Stimulated activated naive CD8-positive, alpha-beta T cell treated with anti-CD3 and anti-CD28 coated beads, Interleukin-15, Interleukin-2, amounts not matched to agents 100 ng/mL and 50 ng/mL, for 24 hours (primary cell): ENCODE results near the gene CNTNAP2.

Source experiments
- H3K27ac Mint-ChIP-seq: one replicate; pipeline ENCODE4 v1.8.0; 2021; ENCODE audit warnings: mild to moderate bottlenecking, mixed read lengths
- H3K27me3 Mint-ChIP-seq: one replicate; pipeline ENCODE4 v1.8.0; 2021; ENCODE audit warnings: mixed read lengths
- H3K36me3 Mint-ChIP-seq: one replicate; pipeline ENCODE4 v1.8.0; 2021; ENCODE audit warnings: low read depth, mixed read lengths
- H3K4me1 Mint-ChIP-seq: one replicate; pipeline ENCODE4 v1.8.0; 2021; ENCODE audit warnings: low read depth, mixed read lengths
- H3K4me3 Mint-ChIP-seq: one replicate; pipeline ENCODE4 v1.8.0; 2021; ENCODE audit warnings: mild to moderate bottlenecking, mixed read lengths
- H3K9me3 Mint-ChIP-seq: one replicate; pipeline ENCODE4 v1.8.0; 2021; ENCODE audit warnings: mixed read lengths

Gene CNTNAP2

GRCh38 chr7:146781352-146782116 lies 664.9 kb downstream of the CNTNAP2 start:
- Mint-ChIP-seq H3K27ac (no peak overlapping the region), H3K4me1 (no peaks in the 10 kb centered on the region), H3K36me3 (no peaks in the 10 kb centered on the region), H3K27me3 (no peaks in the 10 kb centered on the region), H3K9me3 (peaks cover 8% of the 10 kb centered on the region), H3K4me3 (no peak overlapping the region)

GRCh38 chr7:146787266-146787665 lies 670.7 kb downstream of the CNTNAP2 start:
- Mint-ChIP-seq H3K27ac (no peak overlapping the region), H3K4me1 (no peaks in the 10 kb centered on the region), H3K9me3 (peaks cover 9% of the 10 kb centered on the region), H3K4me3 (no peak overlapping the region), H3K36me3 (no peaks in the 10 kb centered on the region), H3K27me3 (no peaks in the 10 kb centered on the region)

- Mint-ChIP-seq H3K27me3 (no peaks in the 10 kb centered on the region), H3K27ac (no peak overlapping the region), H3K4me1 (no peaks in the 10 kb centered on the region), H3K36me3 (no peaks in the 10 kb centered on the region), H3K4me3 (no peak overlapping the region), H3K9me3 (peaks cover 9% of the 10 kb centered on the region)
Observed at GRCh38 chr7:146788008-146788407, 671.4 kb downstream of the CNTNAP2 start.

- H3K4me3 Mint-ChIP-seq, result no peak overlapping the region
- no peak overlapping the region for H3K27ac Mint-ChIP-seq
- no peaks in the 10 kb centered on the region for H3K36me3 Mint-ChIP-seq
- H3K9me3 Mint-ChIP-seq, result peaks cover 16% of the 10 kb centered on the region
- H3K4me1 Mint-ChIP-seq, result no peaks in the 10 kb centered on the region
- H3K27me3 Mint-ChIP-seq, result no peaks in the 10 kb centered on the region
Observed at GRCh38 chr7:146791344-146792285, 675.0 kb downstream of the CNTNAP2 start.

- H3K27me3 Mint-ChIP-seq, result no peaks in the 10 kb centered on the region
- H3K4me1 Mint-ChIP-seq, result no peaks in the 10 kb centered on the region
- H3K27ac Mint-ChIP-seq, result no peak overlapping the region
- peaks cover 8% of the 10 kb centered on the region for H3K9me3 Mint-ChIP-seq
- no peaks in the 10 kb centered on the region for H3K36me3 Mint-ChIP-seq
- no peak overlapping the region for H3K4me3 Mint-ChIP-seq
Observed at GRCh38 chr7:146804620-146805019, 688.0 kb downstream of the CNTNAP2 start.

GRCh38 chr7:146805082-146805481 lies 688.5 kb downstream of the CNTNAP2 start:
- Mint-ChIP-seq H3K9me3 (peaks cover 13% of the 10 kb centered on the region), H3K27me3 (no peaks in the 10 kb centered on the region), H3K36me3 (no peaks in the 10 kb centered on the region), H3K4me3 (no peak overlapping the region), H3K4me1 (no peaks in the 10 kb centered on the region), H3K27ac (no peak overlapping the region)

- Mint-ChIP-seq H3K27ac (no peak overlapping the region), H3K4me3 (no peak overlapping the region), H3K4me1 (no peaks in the 10 kb centered on the region), H3K36me3 (no peaks in the 10 kb centered on the region), H3K9me3 (peaks cover 6% of the 10 kb centered on the region), H3K27me3 (no peaks in the 10 kb centered on the region)
Observed at GRCh38 chr7:146826329-146826728, 709.7 kb downstream of the CNTNAP2 start.

- no peaks in the 10 kb centered on the region for H3K36me3 Mint-ChIP-seq
- no peak overlapping the region for H3K4me3 Mint-ChIP-seq
- H3K4me1 Mint-ChIP-seq, result no peaks in the 10 kb centered on the region
- H3K27ac Mint-ChIP-seq, result no peak overlapping the region
- H3K9me3 Mint-ChIP-seq, result peaks cover 16% of the 10 kb centered on the region
- no peaks in the 10 kb centered on the region for H3K27me3 Mint-ChIP-seq
Observed at GRCh38 chr7:146830686-146831085, 714.1 kb downstream of the CNTNAP2 start.

GRCh38 chr7:146831875-146832274 lies 715.3 kb downstream of the CNTNAP2 start:
- Mint-ChIP-seq H3K4me3 (no peak overlapping the region), H3K27me3 (no peaks in the 10 kb centered on the region), H3K9me3 (peaks cover 19% of the 10 kb centered on the region), H3K36me3 (no peaks in the 10 kb centered on the region), H3K4me1 (no peaks in the 10 kb centered on the region), H3K27ac (no peak overlapping the region)

- Mint-ChIP-seq H3K4me3 (no peak overlapping the region), H3K27me3 (no peaks in the 10 kb centered on the region), H3K36me3 (no peaks in the 10 kb centered on the region), H3K4me1 (no peaks in the 10 kb centered on the region), H3K9me3 (peaks cover 10% of the 10 kb centered on the region), H3K27ac (no peak overlapping the region)
Observed at GRCh38 chr7:146844405-146844804, 727.8 kb downstream of the CNTNAP2 start.

- Mint-ChIP-seq H3K27ac (no peak overlapping the region), H3K4me1 (no peaks in the 10 kb centered on the region), H3K9me3 (no peaks in the 10 kb centered on the region), H3K27me3 (no peaks in the 10 kb centered on the region), H3K4me3 (no peak overlapping the region), H3K36me3 (no peaks in the 10 kb centered on the region)
Observed at GRCh38 chr7:146858690-146859089, 742.1 kb downstream of the CNTNAP2 start.

- H3K9me3 Mint-ChIP-seq, result no peaks in the 10 kb centered on the region
- H3K27ac Mint-ChIP-seq, result no peak overlapping the region
- H3K36me3 Mint-ChIP-seq, result no peaks in the 10 kb centered on the region
Observed at GRCh38 chr7:146861701-146862100, 745.1 kb downstream of the CNTNAP2 start.

GRCh38 chr7:146862415-146862814 lies 745.8 kb downstream of the CNTNAP2 start:
- no peaks in the 10 kb centered on the region for H3K27me3 Mint-ChIP-seq
- no peaks in the 10 kb centered on the region for H3K36me3 Mint-ChIP-seq
- H3K4me3 Mint-ChIP-seq, result no peak overlapping the region
- no peaks in the 10 kb centered on the region for H3K4me1 Mint-ChIP-seq
- no peaks in the 10 kb centered on the region for H3K9me3 Mint-ChIP-seq
- H3K27ac Mint-ChIP-seq, result no peak overlapping the region

More at GRCh38 chr7:146861701-146862100, 745.1 kb downstream of the CNTNAP2 start:
- H3K4me1 Mint-ChIP-seq, result no peaks in the 10 kb centered on the region
- H3K27me3 Mint-ChIP-seq, result no peaks in the 10 kb centered on the region
- H3K4me3 Mint-ChIP-seq, result no peak overlapping the region

GRCh38 chr7:146864644-146865043 lies 748.0 kb downstream of the CNTNAP2 start:
- Mint-ChIP-seq H3K4me3 (no peak overlapping the region), H3K4me1 (no peaks in the 10 kb centered on the region), H3K27me3 (no peaks in the 10 kb centered on the region), H3K36me3 (no peaks in the 10 kb centered on the region), H3K9me3 (peaks cover 5% of the 10 kb centered on the region), H3K27ac (no peak overlapping the region)

GRCh38 chr7:146865696-146866095 lies 749.1 kb downstream of the CNTNAP2 start:
- Mint-ChIP-seq H3K9me3 (peaks cover 8% of the 10 kb centered on the region), H3K4me1 (no peaks in the 10 kb centered on the region)

More at GRCh38 chr7:146865696-146866095, 749.1 kb downstream of the CNTNAP2 start:
- Mint-ChIP-seq H3K27ac (no peak overlapping the region), H3K4me3 (no peak overlapping the region), H3K36me3 (no peaks in the 10 kb centered on the region), H3K27me3 (no peaks in the 10 kb centered on the region)
